GM23338 (cell line): ENCODE data around the gene PIGK. TPM values are rescaled to one million over a fixed set of nuclear protein-coding genes. Genes with fewer than 3 reads are reported as not detected.

Experiments
- ATAC-seq: fragments of 200-7000 bp; cut with Tn5 transposase; 3 replicates; pipeline ENCODE4 v1.9.1; 2020
- DNase-seq: peaks from one replicate; pipeline ENCODE4 v3.0.0-alpha.2; 2015; ENCODE audit warnings: low spot score
- H2AFZ ChIP-seq: fragments of 200-600 bp; sonication (generic); 2 replicates; pipeline ENCODE4 v1.8.0; 2016; ENCODE audit warnings: antibody characterized with exemption, mild to moderate bottlenecking, moderate library complexity
- H3F3A ChIP-seq: fragments of 200-600 bp; sonication (generic); replicated peaks from 2 replicates; pipeline ENCODE4 v1.8.0; 2017; ENCODE audit warnings: antibody characterized with exemption, mixed run types, low read depth
- H3K27ac ChIP-seq: fragments of 200-600 bp; sonication (generic); 2 replicates; pipeline ENCODE4 v1.6.1; 2016; ENCODE audit warnings: low read depth
- H3K27me3 ChIP-seq: fragments of 200-600 bp; sonication (generic); 2 replicates; pipeline ENCODE4 v1.8.0; 2016; ENCODE audit warnings: mild to moderate bottlenecking, mixed run types, moderate library complexity; ENCODE audit not compliant: insufficient read depth
- H3K36me3 ChIP-seq: fragments of 200-600 bp; sonication (generic); 2 replicates; pipeline ENCODE4 v1.8.0; 2016; ENCODE audit warnings: mild to moderate bottlenecking; ENCODE audit not compliant: insufficient read depth
- H3K4me1 ChIP-seq: fragments of 200-600 bp; sonication (generic); 2 replicates; pipeline ENCODE4 v1.8.0; 2016; ENCODE audit warnings: mild to moderate bottlenecking, moderate library complexity; ENCODE audit not compliant: insufficient read depth
- H3K4me2 ChIP-seq: fragments of 200-600 bp; sonication (generic); 2 replicates; pipeline ENCODE4 v1.7.1; 2017; ENCODE audit warnings: mixed run types
- H3K4me3 ChIP-seq: fragments of 200-600 bp; sonication (generic); 2 replicates; pipeline ENCODE4 v1.6.1; 2016; ENCODE audit warnings: mixed run types
- H3K79me2 ChIP-seq: fragments of 200-600 bp; sonication (generic); replicated peaks from 2 replicates; pipeline ENCODE4 v1.8.0; 2017; ENCODE audit warnings: mild to moderate bottlenecking; ENCODE audit not compliant: insufficient read depth
- H3K9me2 ChIP-seq: fragments of 200-600 bp; sonication (generic); 2 replicates; pipeline ENCODE4 v1.8.0; 2017; ENCODE audit not compliant: insufficient read depth
- H4K20me1 ChIP-seq: fragments of 200-600 bp; sonication (generic); replicated peaks from 2 replicates; pipeline ENCODE4 v1.8.0; 2017; ENCODE audit warnings: mild to moderate bottlenecking; ENCODE audit not compliant: insufficient read depth
- H3K27ac Mint-ChIP-seq: 2 replicates; pipeline ENCODE4 v1.8.0; 2020; ENCODE audit warnings: inconsistent platforms, mild to moderate bottlenecking, moderate library complexity, mixed read lengths
- H3K27me3 Mint-ChIP-seq: 3 replicates; pipeline ENCODE4 v1.8.0; 2022; ENCODE audit warnings: low read depth, mild to moderate bottlenecking, moderate library complexity, mixed read lengths, inconsistent platforms; ENCODE audit not compliant: insufficient read depth, poor library complexity
- H3K36me3 Mint-ChIP-seq: 3 replicates; pipeline ENCODE4 v1.8.0; 2021; ENCODE audit warnings: low read depth, mild to moderate bottlenecking, inconsistent platforms, moderate library complexity, mixed read lengths
- H3K4me1 Mint-ChIP-seq: 3 replicates; pipeline ENCODE4 v1.8.0; 2020; ENCODE audit warnings: mild to moderate bottlenecking, inconsistent platforms, mixed read lengths
- H3K4me3 Mint-ChIP-seq: 3 replicates; pipeline ENCODE4 v1.8.0; 2021; ENCODE audit warnings: moderate library complexity, mild to moderate bottlenecking, inconsistent platforms, mixed read lengths
- H3K9me3 Mint-ChIP-seq: 3 replicates; pipeline ENCODE4 v1.8.0; 2020; ENCODE audit warnings: moderate library complexity, mild to moderate bottlenecking, inconsistent platforms, mixed read lengths
- EZH2 ChIP-seq: fragments of 200-600 bp; sonication (generic); IDR thresholded peaks from one replicate; pipeline ENCODE4 v1.8.0; 2017; ENCODE audit warnings: antibody characterized with exemption, mild to moderate bottlenecking, low read depth; ENCODE audit not compliant: unreplicated experiment
- EZH2phosphoT487 ChIP-seq: fragments of 200-600 bp; sonication (generic); IDR thresholded peaks from one replicate; pipeline ENCODE4 v1.8.1; 2018; ENCODE audit warnings: antibody characterized with exemption; ENCODE audit not compliant: unreplicated experiment
- JUNB ChIP-seq: IDR thresholded peaks from one replicate; pipeline ENCODE4 v1.6.1; 2016; ENCODE audit warnings: antibody characterized with exemption; ENCODE audit not compliant: unreplicated experiment
- NANOG ChIP-seq: IDR thresholded peaks from 2 replicates; pipeline ENCODE4 v1.6.1; 2016; ENCODE audit warnings: antibody characterized with exemption, borderline replicate concordance
- POLR2AphosphoS5 ChIP-seq: IDR thresholded peaks from 2 replicates; pipeline ENCODE4 v1.6.1; 2016; ENCODE audit warnings: antibody characterized with exemption, low read depth
- REST ChIP-seq: IDR thresholded peaks from one replicate; pipeline ENCODE4 v1.6.1; 2018; ENCODE audit warnings: antibody characterized with exemption; ENCODE audit not compliant: unreplicated experiment
- STAT1 ChIP-seq: IDR thresholded peaks from one replicate; pipeline ENCODE4 v1.6.1; 2016; ENCODE audit warnings: antibody characterized with exemption; ENCODE audit not compliant: unreplicated experiment
- ZNF114 ChIP-seq: fragments of 250-450 bp; sonication (Bioruptor Pico); IDR thresholded peaks from 2 replicates; pipeline ENCODE4 v1.5.0; 2020; ENCODE audit warnings: mild to moderate bottlenecking, moderate library complexity
- ZNF331 ChIP-seq: fragments of 250-450 bp; sonication (Bioruptor Pico); IDR thresholded peaks from 2 replicates; pipeline ENCODE4 v1.5.0; 2020; ENCODE audit warnings: low read depth, mild to moderate bottlenecking, moderate library complexity
- polyA plus RNA-seq: library from polyadenylated mRNA; unstranded; fragments of >200 nt; fragmentation: Nextera tagmentation; extraction: Ambion mirVana; gene quantifications from 2 replicates; pipeline ENCODE4 v1.2.1, GENCODE V29; 2016
- total RNA-seq: library from RNA; depleted of rRNA; stranded (reverse); fragments of >200 nt; shearing (Covaris generic); gene quantifications from 2 replicates; pipeline ENCODE4 v1.2.3, GENCODE V29; 2014
- TF ChIP-seq, protein P1 (sequence below): IDR thresholded peaks from 2 replicates; pipeline ENCODE4 v1.6.1; 2016; ENCODE audit warnings: antibody characterized with exemption
- TF ChIP-seq, protein P2 (sequence below): fragments of 250-450 bp; sonication (Bioruptor Pico); IDR thresholded peaks from 2 replicates; pipeline ENCODE4 v1.5.0; 2020; ENCODE audit warnings: mild to moderate bottlenecking, moderate library complexity
- TF ChIP-seq, protein P3 (sequence below), 2 experiments: fragments of 200-600 bp in 1 of 2; sonication (generic) in 1 of 2; conservative IDR thresholded peaks; 2 replicates each; pipeline versions ENCODE4 v1.5.1 to v1.6.1; 2016 to 2017; ENCODE audit warnings: antibody characterized with exemption in 2 of 2, low read depth in 2 of 2, mild to moderate bottlenecking in 2 of 2, moderate library complexity in 1 of 2

PIGK gene
- total and polyA plus RNA-seq, 2 experiments from 2014 or later, result 16.4 to 26.4 TPM

DNA sequence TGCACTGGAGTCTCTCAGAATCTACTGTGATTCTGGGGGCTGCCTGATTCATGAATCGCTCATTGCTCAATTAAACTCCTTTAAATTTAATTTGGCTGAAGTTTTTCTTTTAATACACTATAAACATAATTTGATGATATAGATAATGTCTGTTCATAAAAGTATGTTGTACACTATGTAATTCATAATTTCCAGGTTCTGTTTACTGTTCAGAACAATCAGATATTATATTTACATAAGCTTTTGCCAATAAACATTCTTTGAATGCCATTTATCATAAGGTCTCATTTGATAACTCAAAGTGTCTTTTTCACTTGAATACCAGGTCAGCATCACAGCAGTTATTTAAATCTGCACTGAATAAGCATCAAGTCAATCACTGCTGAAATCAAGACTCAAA lies 39.6 kb downstream of the PIGK start:
- H3K27ac Mint-ChIP-seq, result no peak overlapping the region
- peaks cover 9% of the 10 kb centered on the region; the same call in 2 of the 3 replicates for H3K4me1 Mint-ChIP-seq
- Histone ChIP-seq H4K20me1 (no peaks in the 10 kb centered on the region), H3K4me2 (no peak overlapping the region), H3K79me2 (no peaks in the 10 kb centered on the region), H3K4me3 (no peak overlapping the region), H3K27ac (no peak overlapping the region), H3K36me3 (peaks cover 28% of the 10 kb centered on the region), H2AFZ (no peak overlapping the region), H3K4me1 (no peaks in the 10 kb centered on the region; the same call in 1 of the 2 replicates), H3F3A (no peaks in the 10 kb centered on the region), H3K27me3 (no peaks in the 10 kb centered on the region), H3K9me2 (0 out of 2 replicates have a peak, but pooled peaks cover 4% of the 10 kb centered on the region)
- H3K36me3 Mint-ChIP-seq, result peaks cover 81% of the 10 kb centered on the region
- no peak for DNase-seq
- H3K27me3 Mint-ChIP-seq, result peaks cover 8% of the 10 kb centered on the region
- H3K4me3 Mint-ChIP-seq, result no peak overlapping the region
- peaks cover 65% of the 10 kb centered on the region for H3K9me3 Mint-ChIP-seq
- TF ChIP-seq EZH2, result no peak
- TF ChIP-seq, protein P1, sequence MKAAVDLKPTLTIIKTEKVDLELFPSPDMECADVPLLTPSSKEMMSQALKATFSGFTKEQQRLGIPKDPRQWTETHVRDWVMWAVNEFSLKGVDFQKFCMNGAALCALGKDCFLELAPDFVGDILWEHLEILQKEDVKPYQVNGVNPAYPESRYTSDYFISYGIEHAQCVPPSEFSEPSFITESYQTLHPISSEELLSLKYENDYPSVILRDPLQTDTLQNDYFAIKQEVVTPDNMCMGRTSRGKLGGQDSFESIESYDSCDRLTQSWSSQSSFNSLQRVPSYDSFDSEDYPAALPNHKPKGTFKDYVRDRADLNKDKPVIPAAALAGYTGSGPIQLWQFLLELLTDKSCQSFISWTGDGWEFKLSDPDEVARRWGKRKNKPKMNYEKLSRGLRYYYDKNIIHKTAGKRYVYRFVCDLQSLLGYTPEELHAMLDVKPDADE, result no peak
- no peak for TF ChIP-seq JUNB
- TF ChIP-seq, protein P2, sequence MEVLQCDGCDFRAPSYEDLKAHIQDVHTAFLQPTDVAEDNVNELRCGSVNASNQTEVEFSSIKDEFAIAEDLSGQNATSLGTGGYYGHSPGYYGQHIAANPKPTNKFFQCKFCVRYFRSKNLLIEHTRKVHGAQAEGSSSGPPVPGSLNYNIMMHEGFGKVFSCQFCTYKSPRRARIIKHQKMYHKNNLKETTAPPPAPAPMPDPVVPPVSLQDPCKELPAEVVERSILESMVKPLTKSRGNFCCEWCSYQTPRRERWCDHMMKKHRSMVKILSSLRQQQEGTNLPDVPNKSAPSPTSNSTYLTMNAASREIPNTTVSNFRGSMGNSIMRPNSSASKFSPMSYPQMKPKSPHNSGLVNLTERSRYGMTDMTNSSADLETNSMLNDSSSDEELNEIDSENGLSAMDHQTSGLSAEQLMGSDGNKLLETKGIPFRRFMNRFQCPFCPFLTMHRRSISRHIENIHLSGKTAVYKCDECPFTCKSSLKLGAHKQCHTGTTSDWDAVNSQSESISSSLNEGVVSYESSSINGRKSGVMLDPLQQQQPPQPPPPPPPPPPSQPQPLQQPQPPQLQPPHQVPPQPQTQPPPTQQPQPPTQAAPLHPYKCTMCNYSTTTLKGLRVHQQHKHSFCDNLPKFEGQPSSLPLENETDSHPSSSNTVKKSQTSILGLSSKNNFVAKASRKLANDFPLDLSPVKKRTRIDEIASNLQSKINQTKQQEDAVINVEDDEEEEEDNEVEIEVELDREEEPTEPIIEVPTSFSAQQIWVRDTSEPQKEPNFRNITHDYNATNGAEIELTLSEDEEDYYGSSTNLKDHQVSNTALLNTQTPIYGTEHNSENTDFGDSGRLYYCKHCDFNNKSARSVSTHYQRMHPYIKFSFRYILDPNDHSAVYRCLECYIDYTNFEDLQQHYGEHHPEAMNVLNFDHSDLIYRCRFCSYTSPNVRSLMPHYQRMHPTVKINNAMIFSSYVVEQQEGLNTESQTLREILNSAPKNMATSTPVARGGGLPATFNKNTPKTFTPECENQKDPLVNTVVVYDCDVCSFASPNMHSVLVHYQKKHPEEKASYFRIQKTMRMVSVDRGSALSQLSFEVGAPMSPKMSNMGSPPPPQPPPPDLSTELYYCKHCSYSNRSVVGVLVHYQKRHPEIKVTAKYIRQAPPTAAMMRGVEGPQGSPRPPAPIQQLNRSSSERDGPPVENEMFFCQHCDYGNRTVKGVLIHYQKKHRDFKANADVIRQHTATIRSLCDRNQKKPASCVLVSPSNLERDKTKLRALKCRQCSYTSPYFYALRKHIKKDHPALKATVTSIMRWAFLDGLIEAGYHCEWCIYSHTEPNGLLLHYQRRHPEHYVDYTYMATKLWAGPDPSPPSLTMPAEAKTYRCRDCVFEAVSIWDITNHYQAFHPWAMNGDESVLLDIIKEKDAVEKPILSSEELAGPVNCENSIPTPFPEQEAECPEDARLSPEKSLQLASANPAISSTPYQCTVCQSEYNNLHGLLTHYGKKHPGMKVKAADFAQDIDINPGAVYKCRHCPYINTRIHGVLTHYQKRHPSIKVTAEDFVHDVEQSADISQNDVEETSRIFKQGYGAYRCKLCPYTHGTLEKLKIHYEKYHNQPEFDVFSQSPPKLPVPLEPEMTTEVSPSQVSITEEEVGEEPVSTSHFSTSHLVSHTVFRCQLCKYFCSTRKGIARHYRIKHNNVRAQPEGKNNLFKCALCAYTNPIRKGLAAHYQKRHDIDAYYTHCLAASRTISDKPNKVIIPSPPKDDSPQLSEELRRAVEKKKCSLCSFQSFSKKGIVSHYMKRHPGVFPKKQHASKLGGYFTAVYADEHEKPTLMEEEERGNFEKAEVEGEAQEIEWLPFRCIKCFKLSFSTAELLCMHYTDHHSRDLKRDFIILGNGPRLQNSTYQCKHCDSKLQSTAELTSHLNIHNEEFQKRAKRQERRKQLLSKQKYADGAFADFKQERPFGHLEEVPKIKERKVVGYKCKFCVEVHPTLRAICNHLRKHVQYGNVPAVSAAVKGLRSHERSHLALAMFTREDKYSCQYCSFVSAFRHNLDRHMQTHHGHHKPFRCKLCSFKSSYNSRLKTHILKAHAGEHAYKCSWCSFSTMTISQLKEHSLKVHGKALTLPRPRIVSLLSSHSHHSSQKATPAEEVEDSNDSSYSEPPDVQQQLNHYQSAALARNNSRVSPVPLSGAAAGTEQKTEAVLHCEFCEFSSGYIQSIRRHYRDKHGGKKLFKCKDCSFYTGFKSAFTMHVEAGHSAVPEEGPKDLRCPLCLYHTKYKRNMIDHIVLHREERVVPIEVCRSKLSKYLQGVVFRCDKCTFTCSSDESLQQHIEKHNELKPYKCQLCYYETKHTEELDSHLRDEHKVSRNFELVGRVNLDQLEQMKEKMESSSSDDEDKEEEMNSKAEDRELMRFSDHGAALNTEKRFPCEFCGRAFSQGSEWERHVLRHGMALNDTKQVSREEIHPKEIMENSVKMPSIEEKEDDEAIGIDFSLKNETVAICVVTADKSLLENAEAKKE (CRISPR knock-in tag), result no peak
- TF ChIP-seq ZNF114 (CRISPR knock-in tag), result no peak
- TF ChIP-seq NANOG, result no peak
- no peak for TF ChIP-seq REST
- no peak for TF ChIP-seq STAT1
- TF ChIP-seq, protein P3, sequence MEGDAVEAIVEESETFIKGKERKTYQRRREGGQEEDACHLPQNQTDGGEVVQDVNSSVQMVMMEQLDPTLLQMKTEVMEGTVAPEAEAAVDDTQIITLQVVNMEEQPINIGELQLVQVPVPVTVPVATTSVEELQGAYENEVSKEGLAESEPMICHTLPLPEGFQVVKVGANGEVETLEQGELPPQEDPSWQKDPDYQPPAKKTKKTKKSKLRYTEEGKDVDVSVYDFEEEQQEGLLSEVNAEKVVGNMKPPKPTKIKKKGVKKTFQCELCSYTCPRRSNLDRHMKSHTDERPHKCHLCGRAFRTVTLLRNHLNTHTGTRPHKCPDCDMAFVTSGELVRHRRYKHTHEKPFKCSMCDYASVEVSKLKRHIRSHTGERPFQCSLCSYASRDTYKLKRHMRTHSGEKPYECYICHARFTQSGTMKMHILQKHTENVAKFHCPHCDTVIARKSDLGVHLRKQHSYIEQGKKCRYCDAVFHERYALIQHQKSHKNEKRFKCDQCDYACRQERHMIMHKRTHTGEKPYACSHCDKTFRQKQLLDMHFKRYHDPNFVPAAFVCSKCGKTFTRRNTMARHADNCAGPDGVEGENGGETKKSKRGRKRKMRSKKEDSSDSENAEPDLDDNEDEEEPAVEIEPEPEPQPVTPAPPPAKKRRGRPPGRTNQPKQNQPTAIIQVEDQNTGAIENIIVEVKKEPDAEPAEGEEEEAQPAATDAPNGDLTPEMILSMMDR (conservative IDR thresholded peaks at IDR 0.05; ENCODE audit: low read depth in 2 of 2), result no peak
- TF ChIP-seq POLR2AphosphoS5, result no peak
- no peak for TF ChIP-seq EZH2phosphoT487
- no peak for TF ChIP-seq ZNF331 (CRISPR knock-in tag)
- ATAC-seq, result no peak
